HepG2 (cell line): ENCODE measurements around the gene LRRC3C. TPM values are rescaled to one million over a fixed set of nuclear protein-coding genes. Genes with fewer than 3 reads are reported as not detected.

Source experiments
- ATAC-seq: fragments of 200-7000 bp; cut with Tn5 transposase; 3 replicates; pipeline ENCODE4 v1.9.1; 2020; ENCODE audit warnings: mild to moderate bottlenecking, moderate library complexity
- BruUV-seq: library from RNA; stranded (reverse); fragments of 400-500 nt; replicated peaks from 2 replicates; lab custom pipeline; 2021; lab: Mats Ljungman, UMichigan
- CTCF ChIA-PET: fragments of 300-600 bp; formaldehyde crosslinking; extraction: SDS; loops from one replicate; lab custom pipeline; 2021; ENCODE audit warnings: low total read pairs, inconsistent platforms, low intra/inter-chr PET ratio; lab: Yijun Ruan, JAX
- POLR2A ChIA-PET: fragments of 350-600 bp; sonication (Branson Sonifier 250); formaldehyde crosslinking; loops from one replicate; lab custom pipeline; 2020; ENCODE audit warnings: antibody characterized with exemption, inconsistent platforms; lab: Yijun Ruan, JAX
- DNase-seq: peaks from one replicate; pipeline ENCODE4 v3.0.0-alpha.2; 2015; ENCODE audit warnings: low spot score
- FAIRE-seq: peaks from 3 replicates; lab custom pipeline; 2011; peaks lifted over from hg19 to GRCh38; lab: Jason Lieb, UNC
- H2AFZ ChIP-seq: one replicate; pipeline ENCODE4 v1.6.1; 2011; ENCODE audit warnings: low read length, inconsistent platforms
- H3K27ac ChIP-seq: fragments of 300-600 bp; 3 replicates; pipeline ENCODE4 v1.8.0; 2011; ENCODE audit warnings: mixed run types, mild to moderate bottlenecking, mixed read lengths, low read length, inconsistent platforms; ENCODE audit not compliant: insufficient read depth; ENCODE audit errors: extremely low read length
- H3K27me3 ChIP-seq, 2 experiments: fragments of 200-600 bp in 1 of 2; 2 replicates in 1 of 2; 3 replicates in 1 of 2; pipeline versions ENCODE4 v1.6.0 to v1.8.0; 2011; ENCODE audit warnings: low read length in 2 of 2, mild to moderate bottlenecking in 2 of 2, moderate library complexity in 2 of 2, inconsistent platforms in 1 of 2; ENCODE audit not compliant: insufficient read depth in 2 of 2, control insufficient read depth in 1 of 2
- H3K36me3 ChIP-seq, 2 experiments: fragments of 200-600 bp in 1 of 2; replicated peaks in 1 of 2; 2 replicates in 1 of 2; 3 replicates in 1 of 2; pipeline versions ENCODE4 v1.5.1 to v1.8.0; 2011; ENCODE audit warnings: low read length in 2 of 2, inconsistent platforms in 1 of 2; ENCODE audit not compliant: insufficient read depth in 2 of 2, control insufficient read depth in 1 of 2
- H3K4me1 ChIP-seq: 2 replicates; pipeline ENCODE4 v1.5.1; 2012; ENCODE audit warnings: low read length, inconsistent platforms; ENCODE audit not compliant: insufficient read depth
- H3K4me2 ChIP-seq: 2 replicates; pipeline ENCODE4 v1.6.0; 2011; ENCODE audit warnings: low read depth, low read length, inconsistent platforms
- H3K4me3 ChIP-seq, 3 experiments: fragments of 200-600 bp in 1 of 3; sonication (generic), shearing (Covaris generic) in 1 of 3; replicated peaks in 1 of 3; 2 replicates each; pipeline ENCODE4 v1.5.1; 2011 to 2016; ENCODE audit warnings: low read length in 3 of 3, inconsistent platforms in 2 of 3, low read depth in 2 of 3, mild to moderate bottlenecking in 2 of 3, control low read depth in 1 of 3, mixed read lengths in 1 of 3; ENCODE audit not compliant: insufficient read depth in 1 of 3
- H3K79me2 ChIP-seq: one replicate; pipeline ENCODE4 v1.6.1; 2011; ENCODE audit warnings: low read length, inconsistent platforms; ENCODE audit not compliant: insufficient read depth
- H3K9ac ChIP-seq: 2 replicates; pipeline ENCODE4 v1.6.0; 2011; ENCODE audit warnings: mild to moderate bottlenecking, low read depth, low read length, inconsistent platforms; ENCODE audit not compliant: insufficient read depth
- H3K9me3 ChIP-seq: 2 replicates; pipeline ENCODE4 v1.5.1; 2012; ENCODE audit warnings: mild to moderate bottlenecking, low read length
- H4K20me1 ChIP-seq: 2 replicates; pipeline ENCODE4 v1.6.0; 2011; ENCODE audit warnings: inconsistent platforms, mild to moderate bottlenecking, low read length, moderate library complexity; ENCODE audit not compliant: insufficient read depth
- ATF4 ChIP-seq, 2 experiments: fragments of 450-650 bp in 1 of 2; sonication (generic) in 1 of 2; formaldehyde crosslinking; IDR thresholded peaks; 2 replicates each; pipeline versions ENCODE4 v1.5.0 to v1.8.0; 2020 to 2022; ENCODE audit warnings: mild to moderate bottlenecking in 1 of 2, missing genetic modification reagents in 1 of 2
- FOXA1 ChIP-seq, 2 experiments: fragments of 450-650 bp in 1 of 2; sonication (generic) in 1 of 2; formaldehyde crosslinking in 1 of 2; IDR thresholded peaks; 2 replicates each; pipeline versions ENCODE4 v1.4.0 to v1.6.1; 2016 to 2020; ENCODE audit warnings: missing genetic modification reagents in 1 of 2
- FOXO1 ChIP-seq: sonication (generic); formaldehyde crosslinking; IDR thresholded peaks from 2 replicates; pipeline ENCODE4 v1.4.0; 2020; ENCODE audit warnings: missing genetic modification reagents
- HIC2 ChIP-seq: sonication (generic); formaldehyde crosslinking; IDR thresholded peaks from 2 replicates; pipeline ENCODE4 v1.9.0; 2022; ENCODE audit warnings: low read depth, missing genetic modification reagents
- MBD4 ChIP-seq: IDR thresholded peaks from 2 replicates; pipeline ENCODE4 v1.6.1; 2012; ENCODE audit warnings: low read length, inconsistent platforms, borderline replicate concordance
- MTF1 ChIP-seq: sonication (generic); formaldehyde crosslinking; IDR thresholded peaks from 2 replicates; pipeline ENCODE4 v1.5.0; 2020; ENCODE audit warnings: missing genetic modification reagents
- NR2F6 ChIP-seq, 2 experiments: IDR thresholded peaks; 2 replicates each; pipeline ENCODE4 v1.6.1; 2016; ENCODE audit warnings: antibody characterized with exemption in 1 of 2, mild to moderate bottlenecking in 1 of 2
- RXRB ChIP-seq: IDR thresholded peaks from 2 replicates; pipeline ENCODE4 v1.6.1; 2016; ENCODE audit warnings: borderline replicate concordance, missing genetic modification reagents, missing compliant biosample characterization
- SMYD3 ChIP-seq: sonication (generic); formaldehyde crosslinking; IDR thresholded peaks from 2 replicates; pipeline ENCODE4 v1.8.1; 2023; ENCODE audit warnings: mild to moderate bottlenecking, missing genetic modification reagents
- SOX13 ChIP-seq, 3 experiments: fragments of 450-650 bp in 1 of 3; sonication (generic) in 1 of 3; formaldehyde crosslinking in 1 of 3; IDR thresholded peaks in 2 of 3; conservative IDR thresholded peaks in 1 of 3; 2 replicates each; pipeline versions ENCODE4 v1.5.0 to v1.6.1; 2016 to 2020; ENCODE audit warnings: antibody characterized with exemption in 1 of 3, mild to moderate bottlenecking in 1 of 3, missing compliant biosample characterization in 1 of 3, missing genetic modification reagents in 1 of 3, moderate library complexity in 1 of 3
- THAP11 ChIP-seq: IDR thresholded peaks from 2 replicates; pipeline ENCODE4 v1.6.1; 2016; ENCODE audit warnings: missing biosample characterization, missing genetic modification reagents
- THRA ChIP-seq: sonication (generic); formaldehyde crosslinking; IDR thresholded peaks from 2 replicates; pipeline ENCODE4 v1.4.0; 2020; ENCODE audit warnings: missing genetic modification reagents, borderline replicate concordance
- TP53 ChIP-seq: sonication (generic); formaldehyde crosslinking; conservative IDR thresholded peaks from 2 replicates; pipeline ENCODE4 v1.4.0; 2020; ENCODE audit warnings: missing genetic modification reagents
- ZBTB10 ChIP-seq: sonication (generic); formaldehyde crosslinking; IDR thresholded peaks from 2 replicates; pipeline ENCODE4 v1.4.0; 2020; ENCODE audit warnings: missing genetic modification reagents, borderline replicate concordance
- ZNF362 ChIP-seq: sonication (generic); formaldehyde crosslinking; IDR thresholded peaks from 2 replicates; pipeline ENCODE4 v1.4.0; 2020; ENCODE audit warnings: missing genetic modification reagents, mild to moderate bottlenecking, borderline replicate concordance
- WGBS: methylation state at CpG from one replicate; pipeline ENCODE4 v1.1.6; 2017; ENCODE audit warnings: low lambda C conversion rate; 5-methylcytosine and 5-hydroxymethylcytosine counted together
- in situ Hi-C: cut with HindIII; loops from 2 replicates; pipeline ENCODE4 v1.10.0; 2017; ENCODE audit warnings: low pct_unique_long_range_greater_than_20kb; ENCODE audit not compliant: extremely low pct_ligation_motif_present
- intact Hi-C: fragments of 100-400 bp; cut with micrococcal nuclease; formaldehyde crosslinking; loops from one replicate; pipeline ENCODE4 v1.10.0; 2022; ENCODE audit not compliant: unreplicated experiment
- polyA plus RNA-seq, 8 experiments: library from polyadenylated mRNA; depleted of rRNA in 3 of 8; stranded (reverse) in 7 of 8; unstranded in 1 of 8; fragments of >200 nt; fragmentation: Illumina TruSeq in 4 of 8; extraction: Trizol in 4 of 8; gene quantifications; 2 replicates each; pipeline versions ENCODE4 v1.2.1 to v1.2.3, GENCODE V29; 2011 to 2016; ENCODE audit warnings: low read depth in 4 of 8, missing spikeins in 1 of 8, mixed read lengths in 1 of 8; ENCODE audit not compliant: insufficient read depth in 1 of 8
- total RNA-seq, 5 experiments: library from RNA; depleted of rRNA; stranded (reverse); fragments of >200 nt; fragmentation: Illumina TruSeq; extraction: Trizol; gene quantifications; 2 replicates each; pipeline ENCODE4 v1.2.3, GENCODE V29; 2016; ENCODE audit warnings: low read depth in 1 of 5

The LRRC3C gene
- total and polyA plus RNA-seq, 2 of the 13 experiments (the other 11 are each of a cell fraction or from before 2014, with no cell fraction given) = 0.17 TPM; not detected in 1

- Histone ChIP-seq H3K4me3 (no peak overlapping the region), H3K27ac (no peak overlapping the region), H4K20me1 (no peaks in the 10 kb centered on the region), H3K4me1 (peaks cover 56% of the 10 kb centered on the region), H3K4me2 (0 out of 2 replicates have a peak overlapping the region, but pooled peaks have one; percentile 1), H3K27me3 (no peaks in the 10 kb centered on the region), H2AFZ (no peak overlapping the region), H3K9me3 (no peaks in the 10 kb centered on the region), H3K9ac (no peak overlapping the region), H3K79me2 (no peaks in the 10 kb centered on the region), H3K36me3 (no peaks in the 10 kb centered on the region; a peak in 1 of 5 replicates)
- no peak for ATAC-seq
- no TSS peak for BruUV-seq
- in situ Hi-C loops (no loop called here), intact Hi-C loops (no loop called here)
- peak; percentile 78 for FAIRE-seq
- WGBS = 33% methylated on average over 3 of the region's 3 CpGs
- ChIA-PET CTCF (no interaction called here), POLR2A (no interaction called here)
- DNase-seq = no peak
- no peak for TF ChIP-seq MTF1 (CRISPR knock-in tag)
- peak; percentile 58; the same call in 1 of the 2 replicates for TF ChIP-seq FOXO1 (CRISPR knock-in tag)
- peak; percentile 88; the same call in 1 of the 2 replicates for TF ChIP-seq THRA (CRISPR knock-in tag)
- TF ChIP-seq THAP11 = peak; percentile 32; the same call in 1 of the 2 replicates
- TF ChIP-seq HIC2 (CRISPR knock-in tag) = 0 out of 2 replicates have a peak, but pooled peaks have one; percentile 21
- TF ChIP-seq TP53 (CRISPR knock-in tag) = no peak
- TF ChIP-seq FOXA1 (IDR thresholded peaks at IDR 0.05) = no peak
- peak; percentile 72 for TF ChIP-seq FOXA1 (CRISPR knock-in tag; IDR thresholded peaks at IDR 0.05)
- 0 out of 2 replicates have a peak, but pooled peaks have one; percentile 16 for TF ChIP-seq ZNF362 (CRISPR knock-in tag)
- TF ChIP-seq RXRB (CRISPR knock-in tag) = peak; percentile 78
- TF ChIP-seq ATF4 (CRISPR knock-in tag; IDR thresholded peaks at IDR 0.05) = peak in 1 of 2 experiments; percentile 79; a peak in 2 of 4 replicates
- TF ChIP-seq SOX13 (IDR thresholded peaks at IDR 0.05) = no peak
- 0 out of 4 replicates have a peak, but pooled peaks of 1 of the 2 experiments have one; percentile 22 for TF ChIP-seq SOX13 (CRISPR knock-in tag; conservative IDR thresholded peaks at IDR 0.05 in 1 of 2, IDR thresholded peaks at IDR 0.05 in 1 of 2)
- TF ChIP-seq NR2F6 (IDR thresholded peaks at IDR 0.05) = peak; percentile 79
- TF ChIP-seq NR2F6 (CRISPR knock-in tag; IDR thresholded peaks at IDR 0.05) = peak; percentile 84
- TF ChIP-seq ZBTB10 (CRISPR knock-in tag) = peak; percentile 61; the same call in 1 of the 2 replicates
- TF ChIP-seq MBD4 = no peak
- no peak for TF ChIP-seq SMYD3 (CRISPR knock-in tag)
Observed at GRCh38 chr17:39913989-39914388, 13.5 kb upstream of the LRRC3C start.
